ENCODE results near the gene C9orf43.

C9orf43 gene

DNA sequence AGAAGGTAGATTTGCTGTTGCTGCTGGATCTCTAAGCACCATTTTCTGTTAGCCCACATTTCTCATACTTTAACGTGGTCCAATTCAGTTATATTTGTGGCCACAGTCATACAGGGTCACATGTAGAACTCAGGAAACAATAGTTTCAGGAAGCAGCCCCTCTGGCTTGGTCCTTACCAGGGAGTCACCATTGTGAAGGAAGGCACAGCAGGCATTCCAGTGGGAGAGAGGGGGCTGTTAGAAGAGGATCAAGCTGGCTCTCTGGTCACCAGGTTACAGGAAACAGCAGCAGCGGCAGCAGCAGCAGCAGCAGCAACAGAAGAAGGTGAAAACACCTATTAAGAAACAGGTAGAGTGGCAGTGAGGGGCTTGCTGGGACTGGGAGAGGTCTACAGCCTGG is 14.5 kb downstream of the C9orf43 start:
- H3K14ac ChIP-seq (ENCODE audit: low read length), result no peak overlapping the region
- H3K9me3 ChIP-seq (ENCODE audit: insufficient read depth, low read depth, low read length), result no peaks in the 10 kb centered on the region
- no peak overlapping the region for H3K18ac ChIP-seq (ENCODE audit: low read length)
- no peak overlapping the region for H3K27ac ChIP-seq (ENCODE audit: low read depth, low read length)
- no peaks in the 10 kb centered on the region for H3K36me3 ChIP-seq (ENCODE audit: control insufficient read depth in 1 of 2, insufficient read depth in 2 of 2, low read length in 2 of 2)
- no peak overlapping the region for H3K9ac ChIP-seq (ENCODE audit: low read length)
- no peak overlapping the region for H3K4ac ChIP-seq (ENCODE audit: low read depth, low read length)
- H3K23ac ChIP-seq (ENCODE audit: low read length), result no peak overlapping the region
- no peak overlapping the region for H3K4me3 ChIP-seq (ENCODE audit: low read depth, low read length)
- no peak for DNase-seq
- H3K27me3 ChIP-seq (ENCODE audit: insufficient read depth, low read length), result no peaks in the 10 kb centered on the region
- H3K4me2 ChIP-seq (ENCODE audit: low read length), result no peak overlapping the region
- no peaks in the 10 kb centered on the region for H3K79me1 ChIP-seq (ENCODE audit: low read length)
- H4K8ac ChIP-seq (ENCODE audit: low read depth, low read length), result no peak overlapping the region
- H2BK12ac ChIP-seq (ENCODE audit: low read length), result no peak overlapping the region
- H4K91ac ChIP-seq (ENCODE audit: low read depth, low read length), result no peak overlapping the region
- no peak overlapping the region for H2AFZ ChIP-seq (ENCODE audit: insufficient read depth, low read length, poor library complexity)
- H2BK5ac ChIP-seq (ENCODE audit: low read depth, low read length, poor library complexity), result no peak overlapping the region
- H3K4me1 ChIP-seq (ENCODE audit: control insufficient read depth in 1 of 2, insufficient read depth in 2 of 2, low read length in 2 of 2), result no peaks in the 10 kb centered on the region
- H2BK120ac ChIP-seq (ENCODE audit: insufficient read depth, low read length, poor library complexity), result no peak overlapping the region
- no peaks in the 10 kb centered on the region for H3K79me2 ChIP-seq (ENCODE audit: control insufficient read depth, insufficient read depth, low read length, poor library complexity)
- no CpG with 5 or more reads among the region's 2 CpGs for WGBS (ENCODE audit: extremely low coverage, insufficient coverage, insufficient read length)
- no peak overlapping the region for H4K12ac ChIP-seq (ENCODE audit: low read depth, low read length)
- no peak overlapping the region for H2AK5ac ChIP-seq (ENCODE audit: low read length)

DNA sequence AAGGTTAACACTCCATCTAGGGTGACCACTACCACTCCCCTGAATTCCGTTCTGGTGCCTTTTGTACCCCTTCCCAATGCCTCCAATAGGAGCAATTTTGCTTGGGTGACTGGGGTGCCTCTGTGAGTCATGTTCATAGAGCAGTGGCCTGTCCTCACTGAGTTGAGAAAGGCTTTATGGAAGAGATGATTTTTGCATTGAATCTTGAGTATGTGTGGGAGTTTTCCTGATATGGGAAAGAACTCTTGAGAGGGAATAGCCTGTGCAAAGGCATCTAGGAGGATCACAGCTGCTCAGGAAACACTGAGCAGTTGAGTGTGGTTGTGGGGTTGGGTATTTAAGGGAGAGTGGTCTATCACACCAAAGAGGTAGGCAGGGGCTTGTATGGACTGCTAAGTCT is 16.2 kb downstream of the C9orf43 start:
- H2BK5ac ChIP-seq (ENCODE audit: low read depth, low read length, poor library complexity), result no peak overlapping the region
- H3K79me1 ChIP-seq (ENCODE audit: low read length), result no peaks in the 10 kb centered on the region
- H4K12ac ChIP-seq (ENCODE audit: low read depth, low read length), result no peak overlapping the region
- DNase-seq, result no peak
- no peak overlapping the region for H2BK12ac ChIP-seq (ENCODE audit: low read length)
- no peak overlapping the region for H3K27ac ChIP-seq (ENCODE audit: low read depth, low read length)
- no peak overlapping the region for H3K14ac ChIP-seq (ENCODE audit: low read length)
- no peak overlapping the region for H3K4me3 ChIP-seq (ENCODE audit: low read depth, low read length)
- H3K4ac ChIP-seq (ENCODE audit: low read depth, low read length), result no peak overlapping the region
- no peak overlapping the region for H4K8ac ChIP-seq (ENCODE audit: low read depth, low read length)
- H3K79me2 ChIP-seq (ENCODE audit: control insufficient read depth, insufficient read depth, low read length, poor library complexity), result no peaks in the 10 kb centered on the region
- no peak overlapping the region for H2BK120ac ChIP-seq (ENCODE audit: insufficient read depth, low read length, poor library complexity)
- H2AFZ ChIP-seq (ENCODE audit: insufficient read depth, low read length, poor library complexity), result no peak overlapping the region
- no CpG with 5 or more reads among the region's 1 CpG for WGBS (ENCODE audit: extremely low coverage, insufficient coverage, insufficient read length)
- no peaks in the 10 kb centered on the region for H3K9me3 ChIP-seq (ENCODE audit: insufficient read depth, low read depth, low read length)
- H3K4me2 ChIP-seq (ENCODE audit: low read length), result no peak overlapping the region
- no peak overlapping the region for H3K18ac ChIP-seq (ENCODE audit: low read length)
- no peak overlapping the region for H3K23ac ChIP-seq (ENCODE audit: low read length)
- no peak overlapping the region for H2AK5ac ChIP-seq (ENCODE audit: low read length)
- no peaks in the 10 kb centered on the region for H3K36me3 ChIP-seq (ENCODE audit: control insufficient read depth in 1 of 2, insufficient read depth in 2 of 2, low read length in 2 of 2)
- no peak overlapping the region for H4K91ac ChIP-seq (ENCODE audit: low read depth, low read length)
- H3K9ac ChIP-seq (ENCODE audit: low read length), result no peak overlapping the region
- H3K27me3 ChIP-seq (ENCODE audit: insufficient read depth, low read length), result no peaks in the 10 kb centered on the region
- H3K4me1 ChIP-seq (ENCODE audit: control insufficient read depth in 1 of 2, insufficient read depth in 2 of 2, low read length in 2 of 2), result no peaks in the 10 kb centered on the region

DNA sequence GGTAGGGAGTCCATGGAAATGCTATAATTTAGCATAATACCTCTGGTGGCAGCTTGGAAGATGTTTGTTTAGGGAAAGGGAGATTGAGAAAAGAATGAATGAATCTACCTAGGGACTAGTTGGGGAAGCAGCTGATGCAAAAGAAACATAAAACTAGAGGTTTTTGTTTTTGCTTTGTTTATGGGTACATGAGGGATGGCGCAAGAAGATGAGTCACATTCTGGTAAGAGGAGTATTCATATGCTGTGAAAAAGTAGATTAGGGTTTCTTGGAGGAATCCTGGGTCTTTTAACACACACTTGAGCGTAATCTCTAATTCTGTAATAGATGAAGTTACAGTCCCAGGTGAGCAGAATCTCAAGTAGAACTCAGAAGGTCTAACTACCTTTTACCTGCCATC is 17.1 kb downstream of the C9orf43 start:
- H4K8ac ChIP-seq (ENCODE audit: low read depth, low read length), result no peak overlapping the region

DNA sequence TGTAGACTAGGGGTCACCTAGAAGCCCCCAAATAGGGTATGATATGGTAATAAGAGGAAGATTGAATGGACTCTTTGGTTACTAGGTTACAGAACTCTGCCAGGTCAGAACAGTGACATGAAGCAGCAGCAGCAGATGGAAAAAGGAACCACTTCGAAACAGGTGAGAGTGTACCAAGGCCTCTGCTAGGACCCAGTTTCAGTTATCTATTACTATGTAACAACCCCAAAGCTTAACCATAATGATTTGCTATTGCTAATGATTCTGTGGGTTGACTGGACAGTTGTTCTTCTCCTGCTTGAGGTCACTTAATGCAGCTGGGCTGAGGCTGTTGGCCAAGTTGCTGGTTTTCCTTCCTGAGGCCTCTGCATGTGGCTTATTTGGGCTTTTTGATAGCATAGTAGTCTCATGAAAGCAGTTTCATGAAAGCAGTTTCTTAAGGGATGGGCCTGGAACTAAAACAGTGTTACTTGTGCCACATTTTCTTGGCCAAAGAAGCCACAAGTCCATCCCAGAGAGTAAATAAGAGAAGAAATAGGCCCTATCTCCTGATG is 17.6 kb downstream of the C9orf43 start:
- WGBS (ENCODE audit: extremely low coverage, insufficient coverage, insufficient read length), result no CpG with 5 or more reads among the region's 1 CpG
- Histone ChIP-seq H3K36me3 (ENCODE audit: control insufficient read depth in 1 of 2, insufficient read depth in 2 of 2, low read length in 2 of 2) (no peaks in the 10 kb centered on the region), H3K4me2 (ENCODE audit: low read length) (no peak overlapping the region), H2AFZ (ENCODE audit: insufficient read depth, low read length, poor library complexity) (no peak overlapping the region), H2BK12ac (ENCODE audit: low read length) (no peak overlapping the region), H3K79me2 (ENCODE audit: control insufficient read depth, insufficient read depth, low read length, poor library complexity) (no peaks in the 10 kb centered on the region), H3K4me1 (ENCODE audit: control insufficient read depth in 1 of 2, insufficient read depth in 2 of 2, low read length in 2 of 2) (no peaks in the 10 kb centered on the region), H3K9me3 (ENCODE audit: insufficient read depth, low read depth, low read length) (no peaks in the 10 kb centered on the region), H3K23ac (ENCODE audit: low read length) (no peak overlapping the region), H3K4me3 (ENCODE audit: low read depth, low read length) (no peak overlapping the region), H2AK5ac (ENCODE audit: low read length) (no peak overlapping the region), H4K8ac (ENCODE audit: low read depth, low read length) (no peak overlapping the region), H2BK120ac (ENCODE audit: insufficient read depth, low read length, poor library complexity) (no peak overlapping the region), H3K9ac (ENCODE audit: low read length) (no peak overlapping the region), H3K27me3 (ENCODE audit: insufficient read depth, low read length) (no peaks in the 10 kb centered on the region), H4K12ac (ENCODE audit: low read depth, low read length) (no peak overlapping the region), H2BK5ac (ENCODE audit: low read depth, low read length, poor library complexity) (no peak overlapping the region), H3K18ac (ENCODE audit: low read length) (no peak overlapping the region), H3K79me1 (ENCODE audit: low read length) (no peaks in the 10 kb centered on the region), H4K91ac (ENCODE audit: low read depth, low read length) (no peak overlapping the region), H3K14ac (ENCODE audit: low read length) (no peak overlapping the region), H3K27ac (ENCODE audit: low read depth, low read length) (no peak overlapping the region), H3K4ac (ENCODE audit: low read depth, low read length) (no peak overlapping the region)
- DNase-seq, result no peak

More for the DNA sequence above, 17.1 kb downstream of the C9orf43 start:
- H3K79me2 ChIP-seq (ENCODE audit: control insufficient read depth, insufficient read depth, low read length, poor library complexity), result no peaks in the 10 kb centered on the region
- no peak overlapping the region for H3K4me2 ChIP-seq (ENCODE audit: low read length)
- H3K18ac ChIP-seq (ENCODE audit: low read length), result no peak overlapping the region
- no peaks in the 10 kb centered on the region for H3K79me1 ChIP-seq (ENCODE audit: low read length)
- H3K36me3 ChIP-seq (ENCODE audit: control insufficient read depth in 1 of 2, insufficient read depth in 2 of 2, low read length in 2 of 2), result no peaks in the 10 kb centered on the region
- H3K9me3 ChIP-seq (ENCODE audit: insufficient read depth, low read depth, low read length), result no peaks in the 10 kb centered on the region
- no peak overlapping the region for H3K23ac ChIP-seq (ENCODE audit: low read length)
- H4K12ac ChIP-seq (ENCODE audit: low read depth, low read length), result no peak overlapping the region
- H3K14ac ChIP-seq (ENCODE audit: low read length), result no peak overlapping the region
- peak in 1 of 2 donors; percentile 43 for DNase-seq
- no peak overlapping the region for H3K4ac ChIP-seq (ENCODE audit: low read depth, low read length)
- no peak overlapping the region for H3K4me3 ChIP-seq (ENCODE audit: low read depth, low read length)
- no peaks in the 10 kb centered on the region for H3K4me1 ChIP-seq (ENCODE audit: control insufficient read depth in 1 of 2, insufficient read depth in 2 of 2, low read length in 2 of 2)
- no CpG with 5 or more reads among the region's 2 CpGs for WGBS (ENCODE audit: extremely low coverage, insufficient coverage, insufficient read length)
- no peaks in the 10 kb centered on the region for H3K27me3 ChIP-seq (ENCODE audit: insufficient read depth, low read length)
- H2BK12ac ChIP-seq (ENCODE audit: low read length), result no peak overlapping the region
- H2BK5ac ChIP-seq (ENCODE audit: low read depth, low read length, poor library complexity), result no peak overlapping the region
- no peak overlapping the region for H3K9ac ChIP-seq (ENCODE audit: low read length)
- no peak overlapping the region for H2BK120ac ChIP-seq (ENCODE audit: insufficient read depth, low read length, poor library complexity)
- no peak overlapping the region for H2AFZ ChIP-seq (ENCODE audit: insufficient read depth, low read length, poor library complexity)
- H2AK5ac ChIP-seq (ENCODE audit: low read length), result no peak overlapping the region
- H4K91ac ChIP-seq (ENCODE audit: low read depth, low read length), result no peak overlapping the region
- H3K27ac ChIP-seq (ENCODE audit: low read depth, low read length), result no peak overlapping the region
